HepG2 (cell line): ENCODE results near the gene VNN1. TPM values are rescaled to one million over a fixed set of nuclear protein-coding genes. Genes with fewer than 3 reads are reported as not detected.
A peak's percentile ranks its signal among the peaks of the same experiment; 100 is the strongest.

ENCODE experiments used
- AGO1 ChIP-seq: fragments of 200-400 bp; formaldehyde crosslinking; IDR thresholded peaks from 2 replicates; pipeline ENCODE4 v1.6.1; 2017; ENCODE audit warnings: mild to moderate bottlenecking, low read depth, low read length, moderate library complexity; ENCODE audit not compliant: poor library complexity, severe bottlenecking
- CC2D1A ChIP-seq: sonication (generic); formaldehyde crosslinking; IDR thresholded peaks from 2 replicates; pipeline ENCODE4 v1.8.1; 2023; ENCODE audit warnings: mild to moderate bottlenecking, missing genetic modification reagents
- CERS6 ChIP-seq: sonication (generic); formaldehyde crosslinking; IDR thresholded peaks from 2 replicates; pipeline ENCODE4 v1.5.0; 2020; ENCODE audit warnings: missing genetic modification reagents
- DNMT1 ChIP-seq: sonication (generic); formaldehyde crosslinking; IDR thresholded peaks from 2 replicates; pipeline ENCODE4 v1.5.1; 2020; ENCODE audit warnings: mild to moderate bottlenecking, missing genetic modification reagents
- FOXP1 ChIP-seq, 2 experiments: fragments of 450-650 bp in 1 of 2; IDR thresholded peaks; 2 replicates each; pipeline ENCODE4 v1.6.1; 2017 to 2018; ENCODE audit warnings: antibody characterized with exemption in 1 of 2
- FUBP1 ChIP-seq: sonication (generic); formaldehyde crosslinking; IDR thresholded peaks from 2 replicates; pipeline ENCODE4 v1.5.1; 2020; ENCODE audit warnings: missing genetic modification reagents, mild to moderate bottlenecking, borderline replicate concordance
- GRHL1 ChIP-seq: sonication (generic); formaldehyde crosslinking; conservative IDR thresholded peaks from 2 replicates; pipeline ENCODE4 v1.8.0; 2022; ENCODE audit warnings: missing genetic modification reagents
- KMT2B ChIP-seq: IDR thresholded peaks from 2 replicates; pipeline ENCODE4 v1.6.1; 2016; ENCODE audit warnings: missing genetic modification reagents, missing compliant biosample characterization
- NBN ChIP-seq: fragments of 450-650 bp; conservative IDR thresholded peaks from 2 replicates; pipeline ENCODE4 v1.6.1; 2017
- NR0B2 ChIP-seq: sonication (generic); formaldehyde crosslinking; IDR thresholded peaks from 2 replicates; pipeline ENCODE4 v1.4.0; 2020; ENCODE audit warnings: mild to moderate bottlenecking, missing genetic modification reagents
- RBFOX2 ChIP-seq: fragments of 200-400 bp; formaldehyde crosslinking; IDR thresholded peaks from 2 replicates; pipeline ENCODE4 v1.6.1; 2017; ENCODE audit warnings: low read depth, mild to moderate bottlenecking, low read length
- TBP ChIP-seq: sonication (generic); formaldehyde crosslinking; IDR thresholded peaks from 2 replicates; pipeline ENCODE4 v1.5.0; 2020; ENCODE audit warnings: missing genetic modification reagents
- U2AF1 ChIP-seq: fragments of 200-400 bp; formaldehyde crosslinking; optimal IDR thresholded peaks from 2 replicates; pipeline ENCODE3; 2017; ENCODE audit warnings: mild to moderate bottlenecking, low read depth, low read length
- ZNF230 ChIP-seq: sonication (generic); formaldehyde crosslinking; IDR thresholded peaks from 2 replicates; pipeline ENCODE4 v1.4.0; 2020; ENCODE audit warnings: mild to moderate bottlenecking, missing genetic modification reagents
- ZNF235 ChIP-seq: sonication (generic); formaldehyde crosslinking; IDR thresholded peaks from 2 replicates; pipeline ENCODE4 v1.8.1; 2023; ENCODE audit warnings: mild to moderate bottlenecking, missing genetic modification reagents, borderline replicate concordance
- ZNF24 ChIP-seq: fragments of 450-650 bp; IDR thresholded peaks from 2 replicates; pipeline ENCODE4 v1.6.1; 2017; ENCODE audit warnings: antibody characterized with exemption, mild to moderate bottlenecking
- ZNF34 ChIP-seq: sonication (generic); formaldehyde crosslinking; IDR thresholded peaks from 2 replicates; pipeline ENCODE4 v1.4.0; 2020; ENCODE audit warnings: mild to moderate bottlenecking, missing genetic modification reagents, borderline replicate concordance
- ZNF552 ChIP-seq: sonication (generic); formaldehyde crosslinking; IDR thresholded peaks from 2 replicates; pipeline ENCODE4 v1.9.0; 2022; ENCODE audit warnings: missing genetic modification reagents, mild to moderate bottlenecking, borderline replicate concordance
- ZNF598 ChIP-seq: sonication (generic); formaldehyde crosslinking; IDR thresholded peaks from 2 replicates; pipeline ENCODE4 v1.5.1; 2020; ENCODE audit warnings: mild to moderate bottlenecking, missing genetic modification reagents, borderline replicate concordance
- ZNF609 ChIP-seq: sonication (generic); formaldehyde crosslinking; IDR thresholded peaks from 2 replicates; pipeline ENCODE4 v1.4.0; 2020; ENCODE audit warnings: mild to moderate bottlenecking, missing genetic modification reagents, borderline replicate concordance
- polyA plus RNA-seq, 8 experiments: library from polyadenylated mRNA; depleted of rRNA in 3 of 8; stranded (reverse) in 7 of 8; unstranded in 1 of 8; fragments of >200 nt; fragmentation: Illumina TruSeq in 4 of 8; extraction: Trizol in 4 of 8; gene quantifications; 2 replicates each; pipeline versions ENCODE4 v1.2.1 to v1.2.3, GENCODE V29; 2011 to 2016; ENCODE audit warnings: low read depth in 4 of 8, missing spikeins in 1 of 8, mixed read lengths in 1 of 8; ENCODE audit not compliant: insufficient read depth in 1 of 8
- total RNA-seq, 5 experiments: library from RNA; depleted of rRNA; stranded (reverse); fragments of >200 nt; fragmentation: Illumina TruSeq; extraction: Trizol; gene quantifications; 2 replicates each; pipeline ENCODE4 v1.2.3, GENCODE V29; 2016; ENCODE audit warnings: low read depth in 1 of 5

Gene VNN1
- total and polyA plus RNA-seq, 2 of the 13 experiments (the other 11 are each of a cell fraction or from before 2014, with no cell fraction given), result 0.62 to 4.0 TPM

- TF ChIP-seq FOXP1 (IDR thresholded peaks at IDR 0.05), result peak; percentile 95
- TF ChIP-seq FOXP1 (CRISPR knock-in tag; IDR thresholded peaks at IDR 0.05), result peak; percentile 100
- TF ChIP-seq CC2D1A (CRISPR knock-in tag), result no peak
- no peak for TF ChIP-seq ZNF235 (CRISPR knock-in tag)
- no peak for TF ChIP-seq TBP (CRISPR knock-in tag)
- TF ChIP-seq RBFOX2, result no peak
- TF ChIP-seq ZNF230 (CRISPR knock-in tag), result no peak
- TF ChIP-seq GRHL1 (CRISPR knock-in tag), result no peak
- no peak for TF ChIP-seq AGO1
- TF ChIP-seq ZNF598, result no peak
- no peak for TF ChIP-seq NBN
- peak; percentile 89; the same call in 1 of the 2 replicates for TF ChIP-seq ZNF609
- TF ChIP-seq CERS6, result no peak
- TF ChIP-seq ZNF34 (CRISPR knock-in tag), result 0 out of 2 replicates have a peak, but pooled peaks have one; percentile 75
- no peak for TF ChIP-seq U2AF1
- TF ChIP-seq DNMT1 (CRISPR knock-in tag), result no peak
- no peak for TF ChIP-seq ZNF552 (CRISPR knock-in tag)
- TF ChIP-seq ZNF24, result peak; percentile 79; the same call in 1 of the 2 replicates
- TF ChIP-seq FUBP1, result 0 out of 2 replicates have a peak, but pooled peaks have one; percentile 79
- peak; percentile 68; the same call in 1 of the 2 replicates for TF ChIP-seq KMT2B
- no peak for TF ChIP-seq NR0B2
Measured at GRCh38 chr6:132734694-132735236, 20.9 kb upstream of the VNN1 start (continued).
